Limb (tissue), 2 donors: Measurements from ENCODE around the gene RTL1.

Source experiments
- DNase-seq, 2 donors: peaks; one replicate each; pipeline ENCODE4 v3.0.0-alpha.2; 2016; ENCODE audit errors: extremely low spot score in 2 of 2

Gene RTL1

DNA sequence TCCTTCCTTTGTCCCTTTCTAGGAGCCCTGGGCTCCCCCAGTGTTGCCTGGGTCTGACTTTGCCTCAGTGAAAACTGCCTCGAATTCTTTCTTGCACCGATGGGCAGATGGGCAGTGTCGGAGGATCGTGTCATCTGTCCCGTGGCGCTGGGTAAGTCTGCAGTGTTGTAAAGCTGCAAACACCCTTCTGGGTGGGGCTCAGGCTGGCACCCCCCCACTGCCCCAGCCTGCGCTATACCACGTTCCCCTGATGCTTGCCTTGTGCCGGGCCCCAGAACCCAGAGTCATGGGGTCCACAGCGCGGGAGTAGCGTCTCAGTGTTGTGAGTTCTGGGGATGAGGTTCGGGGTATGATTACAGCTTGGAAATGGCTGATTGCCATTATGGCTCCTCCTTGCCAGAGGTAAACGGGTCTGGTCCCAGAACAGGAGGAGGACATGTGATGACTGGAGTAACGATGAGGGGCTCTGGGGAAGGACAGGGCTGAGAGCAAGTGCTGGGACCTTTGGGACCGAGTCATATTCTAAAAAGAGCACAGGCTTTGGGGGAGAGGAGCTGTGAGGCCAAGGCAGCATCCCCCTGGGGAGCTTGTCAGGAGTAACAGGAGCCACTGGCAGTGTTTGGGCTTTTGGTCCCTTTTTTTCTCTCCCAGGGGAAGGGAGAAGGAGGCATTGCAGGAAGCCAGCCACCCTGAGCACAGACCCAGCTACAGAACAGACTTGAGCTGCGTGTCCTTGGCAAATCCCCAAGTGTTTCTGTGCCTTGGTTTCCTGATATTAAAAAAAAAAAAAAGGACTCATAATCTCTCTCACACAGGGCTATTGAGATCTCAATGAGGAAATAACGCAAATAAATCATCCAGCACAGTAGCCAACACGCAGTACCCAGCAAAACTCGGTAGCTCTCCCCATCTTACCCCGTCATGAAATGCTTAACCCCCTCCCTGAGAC is 4.3 kb downstream of the RTL1 start:
- peak in 1 of 2 donors; percentile 47 for DNase-seq

DNA sequence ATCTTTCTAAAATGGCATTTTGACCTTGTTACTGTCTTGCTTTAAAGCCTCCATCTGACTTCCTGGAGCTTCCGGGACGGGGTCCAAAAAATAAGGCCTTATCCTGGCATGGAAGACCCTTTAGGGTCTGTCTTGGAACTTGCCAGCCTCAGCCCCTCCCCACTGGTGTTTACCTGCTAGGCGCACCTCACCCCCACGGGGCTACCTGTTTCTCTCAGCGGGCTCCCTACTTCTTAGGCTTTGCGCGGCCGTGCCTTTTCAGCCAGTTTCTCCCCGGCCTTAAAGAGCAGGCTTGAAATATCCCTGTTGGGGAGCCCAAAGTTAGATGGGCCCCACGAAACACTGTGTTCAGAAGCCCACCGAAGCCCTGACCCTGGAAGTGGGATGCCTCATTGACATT is 5.1 kb downstream of the RTL1 start:
- DNase-seq: peak in 1 of 2 donors; percentile 24

DNA sequence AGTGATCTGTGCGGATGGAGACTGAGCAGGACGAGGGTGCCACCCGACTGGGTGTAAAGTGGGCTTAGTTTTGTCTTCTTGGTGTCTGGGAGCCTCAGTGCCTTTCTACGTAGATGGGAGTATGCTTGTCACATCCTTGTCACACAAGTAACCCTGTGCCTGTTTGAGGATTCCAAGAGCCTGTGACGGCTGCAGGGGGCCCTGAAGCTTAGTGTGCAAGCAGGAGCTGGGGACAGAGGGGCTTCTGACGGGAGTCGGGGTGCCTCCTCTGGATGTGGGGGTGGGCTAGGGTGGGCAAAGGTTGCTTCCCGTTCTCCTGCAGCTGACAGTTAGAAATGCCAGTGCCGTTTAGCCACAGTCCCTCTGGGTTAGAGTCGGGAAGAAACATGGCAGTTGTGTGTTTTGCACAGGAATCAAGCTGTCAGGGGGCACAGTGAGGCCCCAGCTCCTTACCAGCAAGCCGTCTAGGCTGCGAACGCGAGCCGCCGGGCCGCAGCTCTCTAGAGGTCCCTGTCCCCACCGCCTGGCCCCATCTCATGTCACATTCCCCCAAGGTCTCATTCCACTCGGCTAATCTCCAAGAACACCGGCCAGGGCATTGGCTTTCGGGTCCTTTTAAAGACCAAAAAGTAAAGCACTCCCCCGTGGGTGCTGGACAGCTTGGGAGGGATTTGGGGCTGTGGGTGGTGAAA is 7.0 kb downstream of the RTL1 start:
- DNase-seq: peak in 1 of 2 donors; percentile 42

DNA sequence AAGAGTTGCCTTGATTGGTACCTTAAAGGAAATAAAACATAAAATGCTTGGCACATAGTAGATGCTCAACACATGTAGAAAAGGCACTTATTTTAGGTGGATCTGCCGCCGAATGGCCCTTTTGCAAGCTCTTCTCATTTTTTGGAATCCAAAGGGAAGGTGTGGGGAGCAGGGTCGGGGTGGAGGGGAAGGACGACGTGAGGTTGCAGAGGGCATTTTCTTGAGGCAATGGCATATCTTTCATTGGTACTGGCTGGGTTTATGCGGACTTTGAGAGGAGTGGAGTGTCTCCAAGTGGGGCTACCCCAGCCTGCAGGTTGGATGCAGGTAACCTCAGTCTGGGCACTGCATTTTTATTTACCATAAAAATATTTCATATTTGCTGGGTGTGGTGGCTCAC is 8.1 kb downstream of the RTL1 start:
- no peak for DNase-seq

DNA sequence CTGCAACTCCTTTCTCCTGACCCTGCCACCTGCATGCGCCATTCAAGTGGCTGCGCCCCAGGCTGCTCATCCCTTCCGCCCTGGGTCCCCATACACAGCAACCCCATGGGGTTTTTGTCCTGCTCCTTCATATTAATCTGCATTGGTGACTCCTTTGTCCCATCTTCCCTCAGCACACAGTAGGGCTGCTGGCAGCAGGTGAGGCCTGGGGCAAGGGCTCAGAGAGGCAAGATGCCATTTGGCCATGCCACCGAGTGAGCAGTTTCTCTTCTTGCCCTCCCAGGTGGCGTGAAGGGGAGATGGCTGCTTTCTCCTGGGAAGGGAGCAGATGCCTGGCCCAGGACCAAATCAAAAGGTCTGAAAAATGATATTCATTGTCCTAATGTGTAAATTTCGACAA is 9.1 kb downstream of the RTL1 start:
- no peak for DNase-seq

DNA sequence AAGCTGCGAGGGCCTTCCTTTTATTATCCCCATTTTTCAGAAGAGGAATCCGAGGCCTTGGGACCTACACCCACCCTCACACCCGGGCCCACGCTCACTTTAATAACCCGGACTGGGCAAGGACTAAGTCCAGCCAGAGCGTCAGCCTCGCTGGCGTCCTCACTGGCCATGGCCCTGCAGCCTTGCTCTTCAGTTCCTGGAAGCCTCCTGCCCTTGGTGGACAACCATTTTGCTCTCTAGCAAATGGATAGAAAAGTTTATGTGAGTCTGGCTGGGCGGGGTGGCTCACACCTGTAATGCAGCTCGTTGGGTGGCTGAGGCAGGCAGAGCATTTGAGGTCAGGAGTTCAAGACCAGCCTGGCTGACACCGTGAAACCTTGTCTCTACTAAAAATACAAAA is 9.8 kb downstream of the RTL1 start:
- no peak for DNase-seq

DNA sequence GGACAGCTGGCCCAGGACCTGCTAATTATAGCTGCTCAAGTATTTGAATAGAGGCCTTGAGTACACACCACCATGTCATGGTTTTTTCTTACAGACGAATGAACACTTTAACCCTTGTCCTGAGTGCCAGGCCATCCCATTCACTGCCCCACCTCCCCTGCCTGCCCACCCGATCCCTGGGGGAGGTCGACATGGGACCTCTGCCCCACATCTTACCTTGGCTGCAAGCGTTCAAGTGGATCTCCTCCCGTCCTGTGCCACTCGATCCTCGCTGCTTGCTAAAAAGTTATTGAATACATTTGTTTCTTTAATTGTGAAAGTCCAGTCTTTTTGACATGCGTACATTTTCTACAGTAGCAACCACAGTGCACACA is 10.3 kb downstream of the RTL1 start:
- no peak for DNase-seq

DNA sequence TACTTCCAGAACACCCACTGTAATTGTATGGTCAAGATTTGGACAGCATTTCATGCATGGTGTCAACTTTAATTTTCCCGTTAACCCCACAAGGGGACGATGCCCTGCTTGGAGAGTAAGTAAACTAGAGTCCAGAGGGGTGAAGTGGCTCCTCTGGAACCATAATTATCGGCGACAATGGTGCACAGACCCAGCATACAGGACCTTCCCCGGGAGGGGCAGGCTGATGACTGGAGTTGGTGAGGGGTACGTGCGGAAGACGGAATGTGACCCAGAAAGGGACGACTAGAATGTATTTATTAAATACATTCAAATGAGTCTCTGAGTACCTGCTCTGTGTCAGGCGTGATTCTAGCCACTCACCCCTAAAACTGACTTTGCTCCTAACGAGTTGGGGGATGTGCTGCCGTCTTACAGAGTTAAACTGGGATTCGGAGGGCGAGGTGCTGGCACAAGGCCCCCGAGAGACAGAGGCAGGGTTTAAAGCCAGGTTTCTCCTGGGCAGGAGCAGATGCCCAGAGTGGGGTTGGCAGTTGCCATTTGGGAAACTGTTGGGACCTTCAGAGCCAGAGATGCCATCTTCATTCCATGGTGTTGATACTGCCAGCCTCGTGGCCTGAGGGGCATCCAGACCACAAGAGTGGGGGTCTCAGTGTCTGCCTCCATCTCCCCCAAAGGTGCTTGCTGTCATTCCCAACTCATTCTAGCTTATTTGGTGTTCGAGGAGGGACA is 10.9 kb downstream of the RTL1 start:
- DNase-seq: no peak

DNA sequence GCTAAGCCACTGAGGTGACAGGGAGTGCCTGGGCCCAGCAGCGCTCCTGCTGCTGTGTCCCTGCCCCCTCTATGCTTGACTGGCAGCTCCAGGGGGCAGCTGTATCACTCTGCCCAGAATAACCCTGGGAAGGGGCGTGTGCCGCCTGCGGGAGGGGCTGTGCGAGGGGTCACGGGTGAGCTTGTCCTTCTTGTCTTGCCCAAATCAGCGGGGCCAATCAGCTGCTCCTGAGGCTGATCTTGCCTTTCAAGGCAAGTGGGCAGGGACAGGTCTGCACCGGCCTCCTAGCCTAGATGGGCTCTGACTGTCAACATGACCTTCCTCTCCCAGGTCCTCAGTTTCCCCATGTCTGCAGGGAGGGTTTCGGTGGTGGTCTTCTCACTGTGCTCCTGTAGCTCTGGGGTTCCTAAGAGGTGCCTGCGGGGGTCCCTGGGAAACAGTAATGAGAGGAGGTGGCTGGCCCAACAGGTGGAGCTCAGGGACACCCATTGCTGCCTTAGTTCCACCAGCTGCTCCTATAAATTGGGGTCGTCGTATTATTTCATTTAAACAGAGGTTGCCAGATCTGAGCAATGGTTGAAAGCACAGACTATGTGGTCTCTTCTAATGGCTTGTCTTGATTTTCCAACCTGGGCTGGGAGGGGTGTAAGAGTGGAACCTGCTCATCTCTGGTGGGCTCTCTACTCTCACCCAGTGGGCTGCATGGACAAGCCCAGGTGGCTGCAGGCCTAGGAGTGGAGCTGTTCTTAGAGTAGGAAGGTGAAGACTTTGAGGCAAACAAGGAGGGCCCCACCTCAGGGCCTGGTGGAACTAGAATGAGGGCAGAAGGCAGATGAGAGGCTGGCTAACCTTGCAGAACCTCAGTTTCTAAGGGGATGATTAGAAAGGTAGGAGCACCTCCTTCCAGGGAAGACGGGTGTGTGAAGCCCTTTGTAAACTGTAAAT is 11.7 kb downstream of the RTL1 start:
- DNase-seq: no peak

DNA sequence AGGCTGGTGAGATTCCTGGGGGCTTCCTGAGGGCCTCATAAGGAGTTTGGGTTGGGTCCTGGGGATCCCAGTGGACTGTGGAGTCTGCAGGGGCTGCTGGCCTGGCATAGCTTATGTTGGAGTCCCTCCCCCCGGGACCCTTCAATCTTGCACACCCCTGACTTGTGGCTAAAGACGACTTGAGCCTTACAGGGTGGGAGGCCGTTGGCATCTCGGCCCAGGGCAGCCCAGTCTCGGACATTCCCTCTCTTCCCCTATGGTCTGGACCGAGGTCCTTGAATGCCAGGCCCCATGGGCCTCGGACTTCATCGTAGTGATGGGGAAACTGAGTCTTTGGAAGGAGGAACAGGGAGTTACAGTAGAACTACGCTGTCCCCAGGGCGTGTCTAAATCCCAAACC is 12.5 kb downstream of the RTL1 start:
- peak in 1 of 2 donors; percentile 25 for DNase-seq

DNA sequence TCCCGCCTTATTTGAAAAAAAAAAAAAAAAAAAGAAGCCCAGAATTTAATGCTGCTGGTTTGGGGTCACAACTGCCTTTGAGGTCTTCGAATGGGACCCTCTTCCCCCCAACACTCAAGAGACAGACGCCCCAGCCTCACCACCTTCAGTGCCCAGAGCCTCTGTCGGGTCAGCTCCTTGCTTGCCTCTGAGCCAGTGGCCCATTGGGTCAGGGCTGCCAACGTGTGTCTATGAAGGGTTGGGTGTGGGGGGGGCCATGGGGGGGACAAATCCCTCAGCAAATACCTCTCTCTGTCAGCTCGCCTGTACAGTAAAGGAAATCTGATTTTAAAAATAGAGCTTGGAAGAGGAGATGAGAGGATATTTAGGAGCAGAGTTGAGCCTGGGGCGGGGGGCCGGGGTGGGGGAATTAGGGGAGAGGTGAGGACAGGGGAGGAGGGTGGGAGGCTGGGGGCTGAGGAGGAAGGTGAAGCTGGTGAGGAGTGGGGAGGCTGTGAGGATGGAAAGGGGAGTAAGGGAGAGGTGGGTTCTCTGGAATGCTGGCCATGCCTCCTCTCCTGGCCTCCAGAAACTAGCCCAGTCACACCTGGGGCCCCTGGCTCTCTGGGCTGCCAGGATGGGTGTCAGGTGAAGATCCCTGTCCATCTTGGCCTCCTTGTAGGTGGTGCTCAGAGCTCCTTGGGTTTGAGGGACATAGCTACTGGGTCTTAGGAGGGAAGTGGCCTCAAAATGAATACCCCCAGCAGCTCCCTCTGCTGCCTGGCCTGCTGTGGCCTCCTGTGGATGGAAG is 13.3 kb downstream of the RTL1 start:
- DNase-seq: peak in 1 of 2 donors; percentile 21

DNA sequence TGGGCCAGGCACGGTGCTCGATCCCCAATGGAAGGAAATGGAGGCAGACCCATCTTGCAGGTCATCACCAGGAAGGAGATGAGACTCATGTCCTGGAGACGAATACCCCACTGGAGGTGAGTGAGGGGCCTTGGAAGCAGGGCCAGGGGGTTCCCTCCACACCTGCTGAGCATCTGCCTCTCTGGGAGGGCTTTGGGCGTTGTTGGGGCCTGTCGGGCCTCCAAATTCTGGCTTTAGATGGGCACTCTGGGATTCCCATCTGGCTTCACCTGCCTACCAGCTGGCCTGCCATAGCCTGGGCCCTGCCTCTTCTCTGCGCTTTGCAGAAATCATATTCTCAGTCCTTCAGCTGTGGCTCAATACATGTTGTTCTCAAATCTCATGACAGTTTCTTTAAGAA is 13.9 kb downstream of the RTL1 start:
- DNase-seq: no peak

DNA sequence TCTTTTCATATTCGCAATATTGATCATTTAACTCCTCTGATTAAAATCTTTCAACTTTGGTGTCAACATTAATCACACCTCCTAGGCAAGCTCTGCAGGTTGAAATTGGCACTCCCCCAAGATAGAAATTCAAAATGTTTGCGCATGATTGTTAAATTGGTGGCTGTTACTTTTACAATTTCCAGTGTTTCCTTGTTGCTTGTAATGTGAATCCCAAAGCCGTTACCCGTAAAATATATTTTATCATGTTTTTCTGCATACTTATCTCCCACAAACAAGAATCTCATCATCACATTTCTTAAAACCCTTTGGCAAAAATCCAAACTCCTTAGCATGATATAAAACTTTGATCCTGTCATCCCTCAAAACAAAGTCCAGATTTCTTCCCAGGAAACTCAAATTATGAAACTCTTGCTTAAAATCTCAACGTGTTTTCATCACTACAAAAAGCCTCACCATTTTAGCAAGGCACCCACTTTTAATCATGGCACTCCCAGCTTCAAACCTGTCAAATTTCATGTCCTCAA is 14.7 kb downstream of the RTL1 start:
- no peak for DNase-seq

DNA sequence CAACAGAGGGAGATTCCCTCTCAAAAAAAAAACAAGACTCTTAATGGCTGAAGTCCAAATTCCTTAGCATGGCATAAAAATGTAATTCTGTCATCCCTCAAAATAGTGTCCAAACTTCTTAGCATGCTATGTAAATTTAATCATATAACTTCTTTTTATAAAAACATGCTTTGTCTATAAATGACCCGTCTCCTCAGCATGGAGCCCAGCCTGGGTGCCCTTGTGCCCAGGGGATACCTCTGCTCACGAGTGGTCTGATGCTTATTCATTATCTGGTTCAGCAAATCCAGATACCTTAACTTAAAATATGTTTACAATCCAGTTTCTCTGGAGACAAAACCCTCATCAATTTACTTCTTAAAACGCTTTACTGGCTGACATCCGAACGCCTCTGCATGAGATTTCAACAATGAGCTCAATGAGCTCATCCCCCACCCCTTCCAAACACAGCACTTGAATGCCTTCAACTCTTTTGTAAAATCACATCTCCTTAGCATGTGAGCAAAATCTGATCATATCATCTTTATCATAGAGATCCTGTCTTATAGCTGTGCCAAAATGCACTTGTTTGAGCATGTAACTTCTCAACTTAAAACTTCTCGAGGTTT is 15.7 kb downstream of the RTL1 start:
- no peak for DNase-seq

DNA sequence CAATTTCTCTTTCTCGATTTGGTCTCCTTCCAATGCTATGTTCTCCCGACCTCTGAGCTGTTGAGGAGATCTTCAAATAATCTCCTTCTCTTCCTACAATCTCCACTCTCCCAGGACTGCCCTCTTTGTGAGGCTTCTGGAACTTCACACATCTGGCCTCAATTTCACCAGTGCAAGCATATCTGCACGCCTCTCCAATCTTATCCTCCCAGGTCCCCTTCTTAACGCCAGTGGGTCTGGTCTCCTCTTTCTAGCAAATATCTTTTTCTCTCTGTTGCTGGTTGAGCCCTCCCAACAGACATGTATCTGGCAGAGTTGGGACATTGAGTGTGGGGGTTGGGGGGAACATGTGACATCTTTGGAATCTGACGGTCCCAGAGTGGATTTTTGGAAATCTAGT is 17.9 kb downstream of the RTL1 start:
- peak in 1 of 2 donors; percentile 34 for DNase-seq

DNA sequence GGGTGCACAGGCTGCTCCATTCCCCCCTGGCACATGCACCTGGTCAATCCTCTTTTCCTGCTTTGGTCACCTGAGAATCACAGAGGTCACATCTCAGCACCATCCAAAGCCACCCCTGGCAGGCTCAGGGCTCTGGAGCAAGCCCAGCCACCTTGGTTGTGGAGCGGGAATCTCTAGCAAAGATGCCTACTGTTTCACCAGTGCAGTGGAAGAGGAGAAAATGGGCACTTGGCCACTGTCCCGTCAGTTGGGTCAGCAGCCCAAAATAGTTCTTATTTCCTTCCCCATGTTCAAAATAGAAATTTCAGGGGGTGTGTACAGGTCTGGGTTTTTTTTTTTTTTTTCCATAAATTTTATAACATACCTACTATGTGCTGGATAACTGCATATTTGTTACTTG is 18.3 kb downstream of the RTL1 start:
- no peak for DNase-seq

DNA sequence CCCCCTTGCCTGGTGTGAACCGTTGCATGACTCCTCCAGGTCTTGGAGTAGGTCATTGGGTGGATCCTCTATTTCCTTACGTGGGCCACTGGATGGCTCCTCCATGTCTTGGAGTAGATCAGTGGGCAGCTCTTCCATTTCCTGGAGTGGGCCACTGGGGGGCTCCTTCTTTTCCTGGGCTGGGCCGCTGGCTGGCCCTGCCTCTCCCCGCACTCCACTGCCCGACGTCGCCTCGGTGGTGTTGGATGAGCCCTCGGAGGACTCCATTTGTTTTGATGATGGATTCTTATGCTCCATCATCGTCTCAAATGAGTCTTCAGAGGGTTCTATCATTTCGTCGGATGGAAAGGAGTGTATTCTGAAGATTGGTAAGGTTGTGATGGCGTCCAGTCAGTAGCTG is 19.1 kb downstream of the RTL1 start:
- DNase-seq: no peak

DNA sequence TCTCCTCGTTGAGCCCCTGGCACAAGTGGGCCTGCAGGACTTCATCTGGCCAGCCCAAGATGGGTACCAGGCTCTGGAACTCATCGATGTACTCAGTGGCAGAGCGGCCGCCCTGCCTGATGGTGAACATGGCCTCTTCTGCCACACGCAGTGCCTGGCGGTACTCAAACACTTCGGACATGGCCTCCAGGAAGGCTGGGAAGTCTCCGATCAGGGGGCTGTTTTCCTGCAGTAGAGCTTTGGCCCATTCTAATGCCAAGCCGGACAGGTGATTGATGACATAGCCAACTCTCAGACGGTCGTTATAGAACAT is 19.8 kb downstream of the RTL1 start:
- no peak for DNase-seq

DNA sequence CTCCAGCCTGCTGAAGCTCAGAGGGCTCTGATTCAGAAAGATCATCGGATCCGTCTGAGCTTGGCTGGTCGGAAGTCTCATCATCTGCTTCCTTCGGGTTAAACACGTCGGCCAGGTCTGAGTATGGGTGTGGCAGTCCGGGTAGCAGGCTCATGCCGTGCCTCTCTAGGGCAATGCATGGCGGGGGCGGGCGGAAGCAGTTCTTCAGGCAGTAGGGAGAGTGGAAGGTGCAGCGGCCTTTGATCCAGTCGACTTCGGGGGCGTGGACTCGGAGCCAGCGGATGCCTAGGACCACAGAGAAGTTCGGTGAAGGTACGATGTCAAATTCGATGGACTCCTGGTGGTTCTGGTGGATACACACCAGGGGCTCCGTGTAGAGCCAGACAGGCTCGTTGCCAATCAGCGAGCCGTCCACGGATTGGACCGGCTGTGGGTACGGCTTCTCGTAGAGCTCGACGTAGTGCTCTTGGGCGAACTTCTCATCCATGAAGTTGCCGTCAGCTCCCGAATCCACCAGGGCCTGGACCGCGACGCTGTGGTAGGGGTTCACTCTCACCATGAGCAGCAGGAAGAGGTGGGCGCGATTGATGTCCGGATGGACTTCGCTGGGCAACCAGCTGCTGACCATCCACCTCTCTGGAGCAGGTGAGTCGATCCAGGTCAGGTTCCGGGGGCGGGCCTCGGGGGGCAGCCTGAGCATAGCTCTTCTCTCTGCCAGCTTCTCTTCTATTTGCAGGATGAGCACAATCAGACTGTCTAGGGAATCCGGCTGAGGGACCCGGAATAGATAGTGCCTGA is 20.3 kb downstream of the RTL1 start:
- DNase-seq: no peak
